Urinary bladder (tissue), 4 donors: ENCODE results near the gene PCGF3. TPM values are rescaled to one million over a fixed set of nuclear protein-coding genes. Genes with fewer than 3 reads are reported as not detected.
"Not testable (repeated sequence)": the region's sequence is repeated elsewhere in the genome, so short reads cannot be mapped to it uniquely, and the experiment has no call there.

Experiments
- DNase-seq: peaks from one replicate; pipeline ENCODE4 v3.0.0-alpha.2; 2015; ENCODE audit errors: extremely low spot score
- H3K27ac ChIP-seq: one replicate; pipeline ENCODE4 v1.5.1; 2013; ENCODE audit warnings: low read depth, mild to moderate bottlenecking, moderate library complexity
- H3K36me3 ChIP-seq: one replicate; pipeline ENCODE4 v1.6.1; 2013; ENCODE audit warnings: mild to moderate bottlenecking, moderate library complexity; ENCODE audit not compliant: insufficient read depth
- H3K4me1 ChIP-seq: one replicate; pipeline ENCODE4 v1.6.1; 2013; ENCODE audit warnings: mild to moderate bottlenecking, moderate library complexity; ENCODE audit not compliant: insufficient read depth
- H3K4me3 ChIP-seq: one replicate; pipeline ENCODE4 v1.5.1; 2013; ENCODE audit warnings: low read depth, low read length
- WGBS: extraction: QIAGEN DNeasy Blood & Tissue Kit; methylation state at CpG from one replicate; pipeline ENCODE4 v1.1.7; 2013; 5-methylcytosine and 5-hydroxymethylcytosine counted together
- polyA plus RNA-seq: library from polyadenylated mRNA; stranded (reverse); fragments of 200-250 nt; gene quantifications from one replicate; pipeline ENCODE4 v1.2.3, GENCODE V29; 2013
- total RNA-seq: library from RNA; depleted of rRNA; stranded (reverse); fragments of >200 nt; gene quantifications from one replicate; pipeline ENCODE4 v1.2.3, GENCODE V29; 2014
- donor health status: healthy with polysubstance abuse.
- donor health status: healthy.

PCGF3 gene
- total and polyA plus RNA-seq, 2 donors, result 36.1 to 52.6 TPM

GRCh38 chr4:749698-750666, 44.4 kb downstream of the PCGF3 start:
- peaks cover 3% of the 10 kb centered on the region for H3K36me3 ChIP-seq
- no peak for DNase-seq

GRCh38 chr4:751676-752075, 46.0 kb downstream of the PCGF3 start:
- Histone ChIP-seq H3K27ac (no peak overlapping the region), H3K4me1 (no peaks in the 10 kb centered on the region), H3K36me3 (peaks cover 3% of the 10 kb centered on the region), H3K4me3 (no peak overlapping the region)
- WGBS, result 89% methylated on average over 15 of the region's 15 CpGs
- no peak for DNase-seq

More at GRCh38 chr4:749698-750666, 44.4 kb downstream of the PCGF3 start:
- Histone ChIP-seq H3K27ac (no peak overlapping the region), H3K4me1 (no peaks in the 10 kb centered on the region), H3K4me3 (no peak overlapping the region)
- 92% methylated on average over 20 of the region's 20 CpGs for WGBS

- Histone ChIP-seq H3K27ac (no peak overlapping the region), H3K4me3 (no peak overlapping the region), H3K4me1 (no peaks in the 10 kb centered on the region), H3K36me3 (peaks cover 3% of the 10 kb centered on the region)
- 95% methylated on average over 25 of the region's 25 CpGs for WGBS
- no peak for DNase-seq
Observed at GRCh38 chr4:752196-752861, 46.7 kb downstream of the PCGF3 start.

- not testable (repeated sequence) for H3K27ac ChIP-seq, H3K36me3 ChIP-seq, H3K4me3 ChIP-seq, DNase-seq, H3K4me1 ChIP-seq
- 98% methylated on average over 13 of the region's 13 CpGs for WGBS
Observed at GRCh38 chr4:753186-753585, 47.6 kb downstream of the PCGF3 start.

DNA sequence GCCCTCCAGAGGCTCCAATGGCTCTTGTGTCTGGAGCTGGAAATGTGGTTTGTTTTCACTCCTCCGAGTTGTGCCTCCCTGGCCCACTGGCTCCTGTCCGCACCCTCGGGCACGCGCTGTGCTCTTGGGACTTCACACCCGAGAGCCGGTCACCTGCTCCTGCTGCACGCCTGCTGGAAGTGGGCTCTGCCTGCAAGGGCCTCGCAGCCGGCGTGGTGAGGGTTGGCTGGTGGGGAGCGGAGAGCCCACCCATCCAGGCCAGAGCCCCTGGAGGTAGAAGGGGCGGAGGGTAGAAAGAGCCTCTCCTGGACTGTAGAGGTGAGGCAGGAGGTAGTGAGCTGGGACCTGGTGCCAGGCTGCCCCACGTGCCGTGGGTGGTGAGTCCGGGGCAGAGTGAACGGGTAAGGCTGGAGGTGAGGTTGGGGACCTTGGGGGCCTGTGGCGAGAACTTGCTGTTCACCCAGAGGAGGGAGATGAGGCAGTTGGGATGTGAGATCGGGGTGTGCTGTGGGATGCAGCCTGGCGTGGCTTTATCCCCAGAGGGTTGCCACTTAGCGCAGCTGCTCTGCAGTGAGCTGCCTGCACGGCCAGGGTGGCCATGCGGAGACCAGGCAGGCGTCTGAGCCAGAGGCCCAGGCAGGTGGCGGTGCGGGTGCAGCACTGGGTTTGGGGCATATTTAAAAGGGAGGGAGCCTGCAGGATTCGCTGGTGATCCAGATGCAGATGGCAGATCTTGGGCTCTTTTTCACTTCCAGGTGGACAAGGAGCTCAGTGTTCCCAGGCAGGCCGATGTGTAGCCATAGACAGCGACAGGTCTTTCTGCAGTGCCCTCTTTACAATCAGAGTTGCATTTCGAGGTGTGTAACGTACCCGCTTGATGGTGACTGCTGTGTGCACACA, 48.8 kb downstream of the PCGF3 start:
- WGBS, result 96% methylated on average over 32 of the region's 32 CpGs
- H3K4me3 ChIP-seq, result no peak overlapping the region
- no peak overlapping the region for H3K27ac ChIP-seq
- peaks cover 1% of the 10 kb centered on the region for H3K36me3 ChIP-seq
- H3K4me1 ChIP-seq, result no peaks in the 10 kb centered on the region
- no peak for DNase-seq

DNA sequence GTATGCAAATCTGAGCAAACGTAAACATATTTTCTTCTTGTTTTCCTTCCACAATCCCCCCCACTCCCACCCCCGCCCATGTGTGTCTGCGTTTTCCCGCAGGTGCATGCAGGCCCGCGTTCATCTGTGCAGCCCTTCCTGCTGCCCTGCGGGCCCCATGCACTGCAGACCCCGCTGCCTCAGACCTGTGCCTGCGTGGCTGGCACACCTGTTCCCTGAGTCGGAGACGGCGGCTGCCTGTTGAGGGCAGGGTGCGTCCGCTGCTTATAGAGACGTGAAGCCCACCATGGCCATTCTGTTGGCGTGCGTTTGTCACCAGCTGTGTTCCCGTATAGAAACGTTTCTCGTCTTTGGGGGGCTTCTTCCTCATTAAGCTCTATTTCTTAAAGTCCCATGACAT, 51.5 kb downstream of the PCGF3 start:
- H3K36me3 ChIP-seq, result peaks cover 1% of the 10 kb centered on the region
- no peak for DNase-seq
- H3K4me3 ChIP-seq, result no peak overlapping the region
- 94% methylated on average over 20 of the region's 20 CpGs for WGBS
- H3K27ac ChIP-seq, result no peak overlapping the region
- H3K4me1 ChIP-seq, result no peaks in the 10 kb centered on the region

GRCh38 chr4:759810-760209, 54.2 kb downstream of the PCGF3 start:
- not testable (repeated sequence) for DNase-seq, H3K36me3 ChIP-seq, H3K4me1 ChIP-seq, H3K4me3 ChIP-seq, H3K27ac ChIP-seq
- 78% methylated on average over 17 of the region's 24 CpGs for WGBS

GRCh38 chr4:760616-761015, 55.0 kb downstream of the PCGF3 start:
- H3K36me3 ChIP-seq, result peaks cover 2% of the 10 kb centered on the region

GRCh38 chr4:761086-761485, 55.5 kb downstream of the PCGF3 start:
- Histone ChIP-seq H3K4me3 (no peak overlapping the region), H3K36me3 (peaks cover 2% of the 10 kb centered on the region), H3K27ac (no peak overlapping the region), H3K4me1 (no peaks in the 10 kb centered on the region)
- DNase-seq, result no peak
- WGBS, result 94% methylated on average over 14 of the region's 14 CpGs

More at GRCh38 chr4:760616-761015, 55.0 kb downstream of the PCGF3 start:
- Histone ChIP-seq H3K27ac (no peak overlapping the region), H3K4me3 (no peak overlapping the region), H3K4me1 (no peaks in the 10 kb centered on the region)
- DNase-seq, result no peak
- 92% methylated on average over 21 of the region's 21 CpGs for WGBS

DNA sequence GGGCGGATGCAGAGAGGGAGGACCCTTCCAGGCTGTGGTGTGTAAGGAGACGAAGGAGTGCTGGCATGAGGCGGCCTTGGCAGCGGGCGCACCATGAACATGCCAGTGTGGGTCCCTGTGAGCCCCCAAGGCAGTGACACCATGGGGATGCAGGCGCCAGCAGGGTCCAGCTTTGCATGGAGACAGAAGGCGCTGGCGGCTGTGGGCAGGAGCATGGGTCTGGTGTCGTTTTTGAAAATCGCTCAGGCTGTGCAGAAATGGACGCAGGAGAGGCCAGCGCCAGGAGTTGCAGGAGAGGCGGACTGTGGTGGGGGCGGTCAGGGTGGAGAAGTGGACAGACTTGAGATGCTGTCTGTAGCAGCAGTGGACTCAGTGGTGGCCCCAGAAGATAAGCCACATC, 56.1 kb downstream of the PCGF3 start:
- no peak overlapping the region for H3K4me3 ChIP-seq
- no peaks in the 10 kb centered on the region for H3K4me1 ChIP-seq
- WGBS, result 96% methylated on average over 14 of the region's 14 CpGs
- peaks cover 2% of the 10 kb centered on the region for H3K36me3 ChIP-seq
- DNase-seq, result no peak
- no peak overlapping the region for H3K27ac ChIP-seq

GRCh38 chr4:762211-763190, 56.9 kb downstream of the PCGF3 start:
- no peak for DNase-seq
- H3K4me1 ChIP-seq, result no peaks in the 10 kb centered on the region
- peaks cover 2% of the 10 kb centered on the region for H3K36me3 ChIP-seq
- no peak overlapping the region for H3K27ac ChIP-seq
- WGBS, result 88% methylated on average over 24 of the region's 24 CpGs
- no peak overlapping the region for H3K4me3 ChIP-seq

DNA sequence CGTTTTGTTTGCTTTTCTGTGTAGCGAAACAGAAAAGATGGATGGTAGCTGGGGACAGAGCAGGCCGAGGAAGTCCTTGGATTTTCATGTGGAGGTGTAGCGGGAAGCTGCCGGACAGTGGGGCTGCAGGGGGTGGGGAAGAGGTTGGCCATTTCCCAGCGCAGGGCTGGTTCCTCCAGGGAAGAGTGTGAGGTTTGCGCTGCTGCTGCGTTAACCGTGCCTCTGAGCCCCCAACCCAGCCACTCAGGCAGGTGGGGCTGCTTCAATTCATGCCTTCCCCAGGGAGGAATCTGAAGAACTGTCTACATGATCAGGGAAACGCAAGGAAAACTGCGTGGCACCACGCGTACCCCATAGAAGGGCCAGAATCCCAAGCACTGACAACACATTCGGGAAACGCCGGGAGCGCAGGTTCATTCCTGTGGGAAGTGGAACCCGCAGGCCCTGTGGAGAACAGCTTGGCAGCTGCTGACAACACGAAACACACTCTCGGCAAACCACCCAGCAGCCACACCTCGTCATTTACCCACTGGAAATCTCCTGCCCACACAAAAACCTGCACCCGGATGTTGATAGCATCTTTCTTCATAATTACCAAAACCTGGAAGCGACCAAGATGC, 57.7 kb downstream of the PCGF3 start:
- Histone ChIP-seq H3K4me1 (no peaks in the 10 kb centered on the region), H3K36me3 (peaks cover 4% of the 10 kb centered on the region)
- 94% methylated on average over 23 of the region's 23 CpGs for WGBS

More for the DNA sequence above, 57.7 kb downstream of the PCGF3 start:
- Histone ChIP-seq H3K27ac (no peak overlapping the region), H3K4me3 (no peak overlapping the region)
- no peak for DNase-seq
